MM.1S (cell line): ENCODE measurements around the gene PSPH.

Experiments used
- DNase-seq: peaks from one replicate; pipeline ENCODE4 v3.0.0-alpha.2; 2015
- H2AFZ ChIP-seq: fragments of 300-600 bp; sonication (generic); 2 replicates; pipeline ENCODE4 v1.6.0; 2016; ENCODE audit warnings: antibody characterized with exemption, low read length
- H3F3A ChIP-seq: fragments of 300-600 bp; sonication (generic); 2 replicates; pipeline ENCODE4 v1.6.1; 2016; ENCODE audit warnings: mild to moderate bottlenecking, antibody characterized with exemption, low read length, moderate library complexity, mixed read lengths; ENCODE audit not compliant: insufficient read depth
- H3K27ac ChIP-seq: fragments of 300-600 bp; sonication (generic); 2 replicates; pipeline ENCODE4 v1.5.1; 2016; ENCODE audit warnings: mild to moderate bottlenecking, low read length
- H3K27me3 ChIP-seq: fragments of 300-600 bp; sonication (generic); replicated peaks from 2 replicates; pipeline ENCODE4 v1.6.0; 2016; ENCODE audit warnings: low read length; ENCODE audit not compliant: insufficient read depth
- H3K36me3 ChIP-seq: fragments of 300-600 bp; sonication (generic); replicated peaks from 2 replicates; pipeline ENCODE4 v1.6.1; 2016; ENCODE audit warnings: mild to moderate bottlenecking, low read length, mixed read lengths; ENCODE audit not compliant: insufficient read depth
- H3K4me1 ChIP-seq: fragments of 300-600 bp; sonication (generic); 2 replicates; pipeline ENCODE4 v1.6.1; 2016; ENCODE audit warnings: low read length, mixed read lengths
- H3K4me2 ChIP-seq: fragments of 300-600 bp; sonication (generic); 2 replicates; pipeline ENCODE4 v1.6.0; 2016; ENCODE audit warnings: low read depth, low read length
- H3K4me3 ChIP-seq: fragments of 300-600 bp; sonication (generic); 2 replicates; pipeline ENCODE4 v1.5.1; 2016; ENCODE audit warnings: low read length, mixed read lengths
- H3K79me2 ChIP-seq: fragments of 300-600 bp; sonication (generic); 2 replicates; pipeline ENCODE4 v1.6.1; 2016; ENCODE audit warnings: mixed run types, low read length, mixed read lengths
- H3K9ac ChIP-seq: fragments of 300-600 bp; sonication (generic); 2 replicates; pipeline ENCODE4 v1.6.1; 2016; ENCODE audit warnings: low read length, mixed read lengths
- H3K9me2 ChIP-seq: fragments of 300-600 bp; sonication (generic); replicated peaks from 2 replicates; pipeline ENCODE4 v1.6.1; 2016; ENCODE audit warnings: mild to moderate bottlenecking, low read length, mixed read lengths; ENCODE audit not compliant: insufficient read depth
- H3K9me3 ChIP-seq: fragments of 300-600 bp; sonication (generic); replicated peaks from 2 replicates; pipeline ENCODE4 v1.6.1; 2016; ENCODE audit warnings: mild to moderate bottlenecking, low read length, mixed read lengths; ENCODE audit not compliant: insufficient read depth
- H4K20me1 ChIP-seq: fragments of 300-600 bp; sonication (generic); 2 replicates; pipeline ENCODE4 v1.6.1; 2016; ENCODE audit warnings: mild to moderate bottlenecking, low read length, moderate library complexity, mixed read lengths; ENCODE audit not compliant: insufficient read depth
- CTCF ChIP-seq: fragments of 300-600 bp; sonication (generic); IDR thresholded peaks from 2 replicates; pipeline ENCODE4 v1.5.1; 2016; ENCODE audit warnings: antibody characterized with exemption, low read length, mixed read lengths
- EZH2 ChIP-seq: fragments of 300-600 bp; sonication (generic); optimal IDR thresholded peaks from 2 replicates; pipeline ENCODE3; 2017; ENCODE audit warnings: low read depth, mild to moderate bottlenecking, antibody characterized with exemption, low read length, mixed read lengths
- EZH2phosphoT487 ChIP-seq: fragments of 300-600 bp; sonication (generic); IDR thresholded peaks from 2 replicates; pipeline ENCODE4 v1.6.1; 2018; ENCODE audit warnings: antibody characterized with exemption, low read length

PSPH gene

GRCh38 chr7:55996856-55997500 lies 54.3 kb downstream of the PSPH start:
- Histone ChIP-seq H2AFZ (no peak overlapping the region), H3K4me3 (no peak overlapping the region), H3K9ac (no peak overlapping the region), H3K27ac (no peak overlapping the region), H3K4me1 (no peaks in the 10 kb centered on the region), H3K9me2 (no peaks in the 10 kb centered on the region), H3K79me2 (no peaks in the 10 kb centered on the region), H3K4me2 (no peak overlapping the region), H3F3A (no peaks in the 10 kb centered on the region), H3K9me3 (no peaks in the 10 kb centered on the region), H4K20me1 (no peaks in the 10 kb centered on the region), H3K36me3 (no peaks in the 10 kb centered on the region), H3K27me3 (no peaks in the 10 kb centered on the region)
- DNase-seq = no peak
- TF ChIP-seq EZH2phosphoT487 = no peak
- no peak for TF ChIP-seq EZH2
- TF ChIP-seq CTCF = no peak

- no peak overlapping the region for H2AFZ ChIP-seq
- no peak overlapping the region for H3K4me3 ChIP-seq
- no peak for DNase-seq
- H3K4me2 ChIP-seq = no peak overlapping the region
- H3K9me2 ChIP-seq = no peaks in the 10 kb centered on the region
- no peaks in the 10 kb centered on the region for H4K20me1 ChIP-seq
- H3K79me2 ChIP-seq = no peaks in the 10 kb centered on the region
- H3K4me1 ChIP-seq = no peaks in the 10 kb centered on the region
- H3K27ac ChIP-seq = no peak overlapping the region
- no peaks in the 10 kb centered on the region for H3K27me3 ChIP-seq
- H3F3A ChIP-seq = no peaks in the 10 kb centered on the region
- H3K36me3 ChIP-seq = no peaks in the 10 kb centered on the region
- TF ChIP-seq EZH2phosphoT487 (no peak), EZH2 (no peak)
- H3K9ac ChIP-seq = no peak overlapping the region
- H3K9me3 ChIP-seq = no peaks in the 10 kb centered on the region
These were observed 58.9 kb downstream of the PSPH start for GRCh38 chr7:55992346-55992745.

GRCh38 chr7:55983537-55983936 lies 67.7 kb downstream of the PSPH start:
- Histone ChIP-seq H2AFZ (no peak overlapping the region), H3K27ac (no peak overlapping the region), H3F3A (no peaks in the 10 kb centered on the region), H3K9ac (no peak overlapping the region), H3K79me2 (no peaks in the 10 kb centered on the region), H4K20me1 (no peaks in the 10 kb centered on the region), H3K9me2 (no peaks in the 10 kb centered on the region), H3K4me1 (no peaks in the 10 kb centered on the region), H3K27me3 (no peaks in the 10 kb centered on the region), H3K4me2 (no peak overlapping the region), H3K4me3 (no peak overlapping the region), H3K36me3 (no peaks in the 10 kb centered on the region; the same call in 1 of the 2 replicates), H3K9me3 (no peaks in the 10 kb centered on the region)
- no peak for TF ChIP-seq EZH2
- no peak for TF ChIP-seq CTCF
- TF ChIP-seq EZH2phosphoT487 = no peak
- DNase-seq = no peak

- no peak overlapping the region for H3K27ac ChIP-seq
- no peaks in the 10 kb centered on the region for H3K4me1 ChIP-seq
- H3K9me3 ChIP-seq = no peaks in the 10 kb centered on the region
- no peak overlapping the region for H3K4me2 ChIP-seq
- TF ChIP-seq EZH2 = no peak
- no peak for TF ChIP-seq EZH2phosphoT487
- TF ChIP-seq CTCF = no peak
- no peaks in the 10 kb centered on the region for H3F3A ChIP-seq
- no peak for DNase-seq
- H3K36me3 ChIP-seq = no peaks in the 10 kb centered on the region; the same call in 1 of the 2 replicates
- H3K9ac ChIP-seq = no peak overlapping the region
- H3K4me3 ChIP-seq = no peak overlapping the region
- no peaks in the 10 kb centered on the region for H3K27me3 ChIP-seq
- H3K9me2 ChIP-seq = no peaks in the 10 kb centered on the region
- 0 out of 2 replicates have a peak, but pooled peaks cover 4% of the 10 kb centered on the region for H3K79me2 ChIP-seq
- H2AFZ ChIP-seq = no peak overlapping the region
- no peaks in the 10 kb centered on the region for H4K20me1 ChIP-seq
These were observed 71.0 kb downstream of the PSPH start for GRCh38 chr7:55980266-55980665.
